ENCODE data around the gene AK9.
"Not testable (repeated sequence)": the region's sequence is repeated elsewhere in the genome, so short reads cannot be mapped to it uniquely, and the experiment has no call there.

AK9 gene

DNA sequence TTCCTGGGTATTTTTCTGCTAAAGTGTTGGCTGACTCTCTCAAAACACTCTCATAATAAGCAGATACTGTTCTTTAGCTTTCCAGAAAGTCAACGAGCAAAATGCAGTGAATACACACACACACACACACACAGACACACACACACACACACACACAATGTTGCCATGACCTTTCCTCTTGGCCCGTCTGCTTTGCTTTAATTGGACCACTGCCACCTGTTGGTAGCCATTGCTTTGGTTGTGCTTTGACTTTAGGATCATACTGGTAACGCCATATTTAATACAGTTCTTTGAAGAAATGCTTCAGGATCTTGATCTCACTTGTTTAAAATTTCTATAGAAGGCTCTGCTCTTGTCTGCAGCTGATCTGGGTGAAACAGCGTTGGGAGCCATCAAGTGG, 4.5 kb upstream of the AK9 start:
- DNase-seq, result no peak

DNA sequence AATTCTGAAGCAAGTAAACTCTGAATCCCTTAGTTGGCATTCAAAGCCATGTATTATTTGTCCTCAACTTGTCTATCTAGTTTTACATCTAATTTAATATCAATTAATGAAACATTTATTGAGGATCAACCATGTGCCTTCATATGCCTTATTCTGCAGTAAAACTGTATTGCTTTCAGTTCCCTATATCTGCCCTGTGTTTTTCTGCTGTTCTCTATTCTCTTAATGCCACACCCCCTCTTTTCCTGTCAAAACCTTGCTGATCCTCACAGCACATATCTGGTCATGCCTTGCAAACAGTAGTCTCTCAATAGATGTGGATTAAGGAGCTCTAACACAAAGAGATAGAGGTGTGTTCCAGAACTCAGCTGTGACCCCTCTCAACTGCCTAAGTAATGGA, 2.1 kb upstream of the AK9 start:
- DNase-seq, result no peak

DNA sequence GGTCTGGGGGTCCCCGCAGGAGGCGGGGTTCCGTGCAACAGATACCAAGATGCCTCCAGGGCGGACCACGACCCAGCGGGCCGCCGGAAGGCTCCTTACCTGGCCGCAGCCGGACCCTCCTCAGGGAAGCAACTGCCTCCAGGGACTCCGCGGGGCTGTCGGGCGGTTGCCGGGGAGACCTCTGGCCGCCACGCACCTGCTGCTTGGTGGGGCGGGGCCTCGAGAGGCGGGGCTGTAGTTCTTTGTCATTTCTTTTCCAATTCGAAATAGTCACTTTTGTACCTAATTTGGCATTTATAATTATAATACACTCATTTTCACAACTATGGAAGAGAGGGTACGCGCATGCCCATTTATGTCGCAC, 647 bp downstream of the AK9 start:
- DNase-seq, result no peak

DNA sequence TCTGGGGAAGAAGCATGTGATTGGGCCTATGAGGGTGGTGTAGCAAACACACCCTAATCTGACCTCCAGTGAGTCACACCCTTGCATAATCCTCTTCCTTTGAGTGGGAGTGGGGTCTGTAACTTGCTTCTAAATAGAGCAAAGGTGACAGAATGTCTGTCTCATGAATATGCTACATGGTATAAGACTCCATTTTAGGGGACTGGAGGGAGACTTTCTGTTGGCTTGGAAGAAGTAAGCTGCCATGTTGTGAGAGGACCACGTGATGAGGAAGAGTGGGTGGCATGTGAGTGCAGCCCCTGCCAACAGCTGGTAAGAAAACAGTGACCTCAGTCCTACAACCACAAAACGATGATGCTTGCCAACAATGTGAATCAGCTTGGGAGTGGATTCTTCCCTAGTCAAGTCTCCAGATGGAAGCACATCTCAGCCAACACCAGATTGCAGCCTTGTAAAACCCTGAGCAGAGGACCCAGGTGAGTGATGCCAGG, 3.7 kb downstream of the AK9 start:
- DNase-seq, result peak; percentile 88

DNA sequence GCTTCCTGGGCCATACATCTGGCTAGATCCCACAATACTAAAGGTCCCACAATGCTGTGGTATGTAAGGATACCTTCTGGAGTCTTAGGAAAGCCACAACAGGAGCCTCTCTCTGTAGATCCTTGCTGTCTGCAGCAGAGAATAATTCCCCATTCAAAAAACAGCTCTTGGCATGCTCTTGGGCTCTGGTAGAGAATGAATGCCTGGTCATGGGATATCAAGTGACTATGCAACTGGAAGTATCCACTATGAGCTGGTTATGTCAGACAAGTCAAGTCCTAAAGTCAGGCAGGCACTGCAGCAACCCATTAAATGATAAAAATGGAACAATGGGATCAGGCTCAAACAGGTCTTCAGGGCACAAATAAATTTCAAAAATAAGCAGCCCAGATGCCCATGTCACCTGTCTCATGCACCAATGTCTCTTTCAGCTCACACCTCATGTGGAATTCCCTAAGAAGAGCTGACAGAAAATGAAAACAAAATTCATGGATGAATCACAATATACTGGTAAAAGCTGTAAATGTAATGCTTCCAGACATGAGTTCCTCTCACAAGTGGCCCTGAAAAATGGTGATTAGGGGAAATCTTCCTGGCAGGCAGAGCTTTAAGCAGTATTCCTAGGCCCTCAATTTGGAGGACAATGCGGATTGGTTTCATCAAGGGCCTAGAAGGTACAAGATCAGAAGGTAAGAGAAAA, 4.3 kb downstream of the AK9 start:
- DNase-seq, result no peak

DNA sequence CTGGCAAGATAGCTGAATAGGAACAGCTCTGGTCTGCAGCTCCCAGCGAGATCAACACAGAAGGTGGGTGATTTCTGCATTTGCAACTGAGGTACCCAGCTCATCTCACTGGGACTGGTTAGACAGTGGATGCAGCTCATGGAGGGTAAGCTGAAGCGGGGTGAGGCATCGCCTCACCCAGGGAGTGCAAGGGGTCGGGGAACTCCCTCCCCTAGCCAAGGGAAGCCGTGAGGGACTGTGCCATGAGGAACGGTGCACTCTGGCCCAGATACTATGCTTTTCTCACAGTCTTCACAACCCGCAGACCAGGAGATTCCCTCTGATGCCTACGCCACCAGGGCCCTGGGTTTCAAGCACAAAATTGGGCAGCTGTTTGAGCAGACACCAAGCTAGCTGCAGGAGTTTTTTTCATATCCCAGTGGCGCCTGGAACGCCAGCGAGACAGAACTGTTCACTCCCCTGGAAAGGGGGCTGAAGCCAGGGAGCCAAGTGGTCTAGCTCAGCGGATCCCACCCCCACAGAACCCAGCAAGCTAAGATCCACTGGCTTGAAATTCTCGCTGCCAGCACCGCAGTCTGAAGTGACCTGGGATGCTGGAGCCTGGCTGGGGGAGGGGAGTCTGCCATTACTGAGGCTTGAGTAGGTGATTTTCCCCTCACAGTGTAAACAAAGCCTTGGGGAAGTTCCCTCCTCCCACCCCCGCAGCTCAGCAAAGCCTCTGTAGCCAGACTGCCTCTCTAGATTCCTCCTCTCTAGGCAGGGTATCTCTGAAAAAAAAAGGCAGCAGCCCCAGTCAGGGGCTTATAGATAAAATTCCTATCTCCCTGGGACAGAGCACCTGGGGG, 12.1 kb downstream of the AK9 start:
- DNase-seq, result not testable (repeated sequence)

DNA sequence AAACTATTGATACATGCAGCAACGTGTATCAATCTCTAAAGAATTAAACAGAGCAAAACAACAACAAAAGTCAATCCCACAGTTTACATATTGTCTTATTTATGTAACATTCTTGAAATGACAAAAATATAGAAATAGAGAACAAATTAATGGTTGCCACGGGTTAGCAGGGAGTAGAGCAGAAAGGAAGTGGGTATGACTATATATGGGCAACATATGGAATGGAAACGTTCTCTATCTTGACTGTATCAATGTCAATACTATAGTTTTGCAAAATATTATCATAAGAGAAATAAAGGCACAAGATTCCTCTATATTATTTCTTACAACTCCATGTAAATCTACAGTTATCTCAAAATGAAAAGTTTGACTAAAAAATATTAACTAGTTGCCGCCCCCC, 12.8 kb downstream of the AK9 start:
- DNase-seq, result no peak

DNA sequence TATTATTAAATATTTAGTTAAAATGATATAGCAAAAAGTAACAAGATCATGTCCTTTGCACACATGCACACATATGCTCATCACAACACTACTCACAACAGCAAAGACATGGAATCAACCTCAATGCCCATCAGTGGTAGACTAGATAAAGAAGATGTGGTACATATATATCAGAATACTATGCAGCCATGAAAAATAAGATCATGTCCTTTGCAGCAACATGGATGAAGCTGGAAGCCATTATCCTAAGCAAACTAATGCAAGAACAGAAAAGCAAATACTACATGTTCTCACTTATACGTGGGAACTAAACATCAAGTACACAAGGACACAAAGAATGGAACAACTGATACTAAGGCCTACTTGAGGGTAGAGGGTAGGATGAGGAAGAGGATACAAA, 14.3 kb downstream of the AK9 start:
- no peak for DNase-seq

DNA sequence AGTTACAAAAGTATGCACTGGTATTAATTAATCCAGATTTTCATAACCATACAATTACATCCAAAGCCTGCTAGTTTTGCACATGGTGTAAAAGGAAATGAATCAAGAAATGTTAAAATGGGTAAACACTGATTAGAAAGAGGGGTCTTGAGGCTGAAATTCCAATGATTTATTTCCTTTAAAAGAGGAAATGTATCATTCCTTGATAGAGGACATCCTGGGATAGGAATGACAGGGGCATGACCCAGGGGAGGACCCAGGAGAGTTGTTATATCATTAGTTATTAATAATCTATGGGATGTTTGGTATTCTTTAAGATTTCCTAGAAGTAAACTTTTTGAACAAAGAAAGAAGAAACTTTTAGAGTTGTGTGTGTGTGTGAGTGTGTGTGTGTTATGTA, 18.2 kb downstream of the AK9 start:
- DNase-seq, result no peak

DNA sequence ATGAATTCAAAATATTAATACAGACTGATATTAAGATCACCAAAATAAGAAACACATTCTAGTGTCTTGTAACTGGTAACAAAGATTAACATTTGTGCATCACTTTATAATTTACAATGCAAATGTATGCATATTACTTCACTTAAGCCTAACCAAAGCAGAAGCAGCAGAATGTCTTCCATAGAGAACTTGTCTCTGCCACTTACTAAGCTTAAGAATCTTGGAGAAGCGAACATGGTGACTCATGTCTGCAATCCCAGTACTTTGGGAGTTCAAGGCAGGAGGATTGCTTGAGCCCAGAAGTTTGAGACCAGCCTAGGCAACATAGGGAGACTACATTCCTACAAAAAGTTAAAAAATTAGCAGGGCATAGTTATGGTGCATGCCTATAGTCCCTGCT, 18.8 kb downstream of the AK9 start:
- peak; percentile 63 for DNase-seq

DNA sequence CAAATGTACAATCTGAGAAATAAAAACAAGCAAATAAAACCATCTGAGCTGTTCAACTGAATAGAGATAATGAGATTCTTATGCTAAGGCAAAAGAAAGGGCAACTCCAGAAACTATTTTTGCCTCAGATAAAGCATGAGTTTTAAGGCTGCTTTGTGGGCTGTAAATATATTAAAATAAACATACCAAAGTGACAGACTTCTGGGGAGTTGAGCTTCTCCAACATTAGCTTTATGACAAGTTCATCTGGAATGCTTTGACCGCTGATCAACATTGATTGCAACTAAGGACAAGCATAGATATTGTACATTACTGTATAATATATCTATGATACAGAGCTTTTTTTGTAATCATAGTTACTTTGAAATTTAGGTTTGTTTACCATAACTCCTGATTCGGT, 19.3 kb downstream of the AK9 start:
- DNase-seq, result peak; percentile 45

DNA sequence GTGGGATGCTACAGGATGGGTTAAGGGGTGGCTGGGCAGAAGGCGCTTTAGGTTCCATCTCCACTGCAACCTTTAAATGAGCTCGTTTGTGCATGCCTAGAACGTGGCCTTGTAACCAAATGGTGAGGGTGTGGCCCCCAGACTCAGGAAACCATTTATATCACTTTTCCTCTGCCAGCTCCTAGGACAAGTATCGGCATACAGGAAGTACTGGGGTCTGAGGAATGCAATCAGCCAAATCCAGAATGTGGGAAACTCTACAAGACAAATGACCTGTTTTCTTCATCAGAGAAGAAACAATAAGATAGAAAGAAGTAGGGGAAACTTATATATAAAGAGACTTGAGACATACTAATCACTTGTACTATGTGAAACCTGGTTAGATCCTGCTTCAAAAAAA, 21.2 kb downstream of the AK9 start:
- DNase-seq, result no peak

DNA sequence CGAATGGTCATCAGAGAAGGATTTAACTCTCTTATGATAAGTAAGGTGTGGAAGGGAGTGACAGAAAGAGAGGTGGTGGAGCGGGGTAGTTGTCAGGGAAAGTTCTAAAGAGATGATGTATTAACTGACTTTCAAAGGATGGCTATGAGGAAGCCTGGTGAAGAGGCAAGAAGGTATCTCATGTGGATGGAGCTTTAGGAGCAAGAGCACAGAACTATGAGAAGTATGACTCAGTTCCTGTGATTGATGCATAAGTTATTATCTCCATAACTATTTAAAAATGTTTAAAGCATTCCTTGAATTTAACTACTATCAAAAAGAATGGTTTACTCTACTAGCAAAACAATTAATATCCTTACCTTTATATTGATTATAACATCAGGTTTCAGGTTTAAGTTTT, 28.8 kb downstream of the AK9 start:
- DNase-seq, result peak; percentile 76

DNA sequence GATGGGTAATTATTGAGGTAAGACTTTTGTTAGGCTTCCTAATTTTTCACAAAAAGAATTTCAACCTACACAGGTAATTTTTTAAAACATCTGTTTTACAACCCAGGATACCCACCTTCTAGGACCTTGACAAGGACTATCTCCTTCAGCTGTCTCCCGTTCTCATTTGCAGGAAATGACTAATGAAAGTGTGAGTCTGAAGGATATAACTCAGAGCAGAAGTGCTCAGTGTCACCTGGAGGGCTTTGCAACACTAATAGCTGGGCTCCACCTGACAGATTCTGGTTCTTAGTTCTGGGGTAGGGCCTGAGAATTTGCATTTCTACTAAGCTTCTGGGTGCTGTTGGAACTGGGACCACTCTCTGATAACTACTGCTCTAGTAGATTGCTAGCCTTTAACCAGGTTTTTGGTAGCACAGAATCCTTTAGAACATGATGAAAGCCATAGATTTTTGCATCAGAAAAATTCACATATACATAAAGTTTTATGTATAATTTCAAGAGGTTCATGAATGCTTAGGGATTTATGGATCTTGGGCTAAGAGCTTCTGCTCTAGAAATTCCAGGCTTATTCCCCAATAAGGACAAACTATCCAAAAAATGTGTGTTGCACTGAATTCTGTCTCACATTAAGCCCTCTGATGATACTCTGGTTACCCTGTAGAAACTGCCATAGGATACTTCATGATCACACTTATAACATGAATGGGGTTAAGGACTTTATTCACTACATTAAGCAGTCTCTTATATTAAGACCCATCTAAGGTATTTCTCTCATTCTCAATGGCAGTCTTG, 30.3 kb downstream of the AK9 start:
- DNase-seq, result peak; percentile 35

DNA sequence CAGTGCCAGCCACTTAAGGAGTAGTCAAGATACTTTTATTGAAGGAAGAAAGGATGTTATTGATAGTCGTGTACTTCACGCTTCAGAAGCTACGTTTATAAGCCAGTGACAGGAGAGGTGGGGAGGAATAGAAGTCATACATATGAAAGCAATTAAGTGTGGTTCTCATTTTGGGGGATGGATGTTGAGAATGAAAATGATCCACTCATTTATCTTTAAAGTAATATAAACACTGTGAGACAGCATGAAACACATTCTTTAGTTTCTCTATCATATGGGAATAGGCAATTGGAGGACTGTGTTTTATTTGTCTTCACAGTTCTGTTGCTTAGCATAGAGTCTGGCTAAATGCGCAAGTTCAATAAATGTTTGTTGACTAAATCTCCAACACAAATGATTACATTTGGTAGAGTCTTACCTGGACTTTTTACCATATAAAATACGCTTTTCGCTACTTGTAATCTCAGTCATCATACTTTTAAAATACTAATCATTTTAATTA, 35.2 kb downstream of the AK9 start:
- DNase-seq, result no peak

DNA sequence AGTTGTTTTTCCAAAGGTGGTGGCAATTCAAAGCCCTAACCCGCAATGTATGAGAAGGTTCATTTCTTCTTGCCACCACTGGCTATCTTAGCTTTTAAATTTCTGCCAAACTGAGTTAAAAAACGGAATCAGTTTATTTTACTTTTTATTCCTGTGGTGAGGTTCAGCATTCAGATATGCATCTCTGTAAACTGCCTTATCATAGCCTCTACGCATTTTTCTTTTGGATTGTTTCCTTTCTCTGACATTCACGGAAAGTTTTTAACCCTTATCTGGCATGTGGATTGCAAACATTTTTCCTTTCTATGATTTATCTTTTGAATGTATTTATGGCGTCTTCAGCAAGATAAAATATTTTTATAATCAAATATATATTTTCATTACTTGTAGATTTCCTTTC, 37.7 kb downstream of the AK9 start:
- DNase-seq, result no peak

DNA sequence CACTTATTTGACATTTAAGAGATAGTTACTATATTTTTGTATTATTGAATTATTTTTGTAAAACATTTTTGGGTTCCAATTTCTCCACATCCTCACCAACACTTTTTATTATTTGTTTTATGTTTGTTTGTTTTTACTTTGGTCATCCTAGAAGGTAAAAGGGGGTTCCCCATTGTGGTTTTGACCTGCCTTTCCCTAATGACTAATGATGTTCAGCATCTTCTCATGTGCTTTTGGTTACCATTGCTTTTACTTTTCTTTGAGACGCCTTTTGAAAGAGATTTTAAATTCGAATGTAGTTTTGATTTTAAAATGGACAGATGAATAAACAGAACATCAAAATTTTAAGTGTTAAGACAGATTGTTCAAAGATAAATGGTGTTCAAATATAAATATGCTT, 46.9 kb downstream of the AK9 start:
- no peak for DNase-seq

DNA sequence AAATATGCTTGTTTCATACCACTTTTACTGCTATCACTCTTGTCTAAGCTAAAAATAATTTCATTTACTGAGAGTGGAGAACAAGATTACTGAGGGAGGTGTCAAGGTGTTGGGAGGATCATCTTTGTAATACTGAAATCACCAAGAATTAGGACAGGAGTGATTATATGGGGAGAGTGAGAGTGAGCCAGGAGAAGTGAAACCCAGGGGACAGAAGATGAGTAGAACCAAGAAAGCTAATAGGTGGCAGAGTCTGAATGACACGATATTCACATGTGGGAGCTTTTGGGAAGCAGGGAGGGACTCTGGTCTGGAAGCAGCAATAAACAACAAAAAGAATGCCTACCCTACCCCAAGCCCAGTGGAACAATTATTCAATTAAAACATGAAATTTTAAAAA, 58.6 kb downstream of the AK9 start:
- no peak for DNase-seq

DNA sequence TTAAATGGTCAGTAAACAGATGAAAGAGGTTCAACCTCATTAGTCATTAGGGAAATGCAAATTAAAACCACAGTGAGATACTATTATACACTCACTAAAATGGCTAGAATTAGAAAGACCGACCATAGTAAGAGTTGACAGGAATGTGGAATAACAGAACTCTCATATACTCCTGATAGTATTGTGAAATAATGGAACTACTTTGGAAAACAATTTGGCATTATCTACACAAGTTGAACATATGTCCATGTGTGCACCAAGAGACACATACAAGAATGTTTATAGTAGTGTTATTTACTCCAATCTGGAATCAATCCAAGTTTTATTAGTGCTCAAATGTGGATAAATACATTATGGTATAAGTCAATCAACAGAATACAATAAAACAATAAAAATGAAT, 59.6 kb downstream of the AK9 start:
- no peak for DNase-seq

DNA sequence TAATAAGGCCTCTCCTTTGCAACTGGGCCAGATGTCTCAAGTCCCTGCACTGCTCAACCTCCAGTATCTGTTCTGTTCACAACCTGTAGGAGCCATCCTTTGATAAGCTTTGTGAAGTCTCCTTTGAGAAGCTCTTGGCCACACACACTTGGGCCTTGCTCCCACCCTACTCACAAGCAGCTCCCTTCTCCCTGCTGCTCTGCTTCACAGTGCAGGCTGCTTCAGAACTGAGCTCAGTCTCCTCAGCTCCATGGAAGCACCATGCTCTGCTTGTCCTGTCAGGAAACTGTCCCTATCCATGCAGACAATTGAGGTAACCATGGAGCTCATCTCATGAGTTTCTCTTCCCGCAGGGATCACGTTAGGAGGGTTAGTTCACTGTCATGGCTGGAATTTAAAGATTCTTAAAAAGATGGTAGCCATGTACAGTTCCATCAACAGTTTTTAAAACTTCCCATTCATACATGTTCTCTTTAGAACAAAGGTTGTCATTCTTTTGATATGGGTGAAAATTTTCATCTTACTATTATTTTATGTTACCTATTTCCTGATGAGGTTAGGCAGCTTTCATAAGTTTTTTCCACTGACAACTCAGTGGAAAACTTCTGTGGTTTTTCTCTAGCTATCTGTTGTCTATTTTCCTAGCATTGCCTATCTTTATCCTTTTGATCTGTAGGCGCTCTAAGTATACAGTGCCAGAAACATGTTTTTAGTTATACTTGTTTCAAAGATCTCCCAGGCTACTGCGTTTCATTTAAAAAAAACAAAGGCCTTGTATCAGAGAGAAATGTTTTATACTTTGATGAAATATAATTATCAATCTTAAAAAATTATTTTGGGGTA, 62.6 kb downstream of the AK9 start:
- no peak for DNase-seq

DNA sequence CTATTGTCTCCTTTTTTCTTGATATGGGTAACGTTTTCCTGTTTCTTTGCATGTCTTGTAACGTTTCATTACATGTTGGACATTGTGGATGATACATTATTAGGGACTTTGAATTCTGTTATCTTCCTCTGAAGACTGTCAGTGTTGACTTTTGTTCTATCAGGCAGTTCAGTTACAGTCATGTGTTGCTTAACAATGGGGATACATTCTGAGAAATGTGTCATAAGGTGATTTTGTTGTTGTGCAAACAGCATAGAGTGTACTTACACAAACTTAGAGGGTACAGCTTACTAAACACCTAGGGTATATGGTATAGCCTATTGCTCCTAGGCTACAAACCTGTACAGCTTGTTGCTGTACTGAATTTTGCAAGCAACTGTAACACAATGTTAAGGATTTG, 64.7 kb downstream of the AK9 start:
- DNase-seq, result no peak

DNA sequence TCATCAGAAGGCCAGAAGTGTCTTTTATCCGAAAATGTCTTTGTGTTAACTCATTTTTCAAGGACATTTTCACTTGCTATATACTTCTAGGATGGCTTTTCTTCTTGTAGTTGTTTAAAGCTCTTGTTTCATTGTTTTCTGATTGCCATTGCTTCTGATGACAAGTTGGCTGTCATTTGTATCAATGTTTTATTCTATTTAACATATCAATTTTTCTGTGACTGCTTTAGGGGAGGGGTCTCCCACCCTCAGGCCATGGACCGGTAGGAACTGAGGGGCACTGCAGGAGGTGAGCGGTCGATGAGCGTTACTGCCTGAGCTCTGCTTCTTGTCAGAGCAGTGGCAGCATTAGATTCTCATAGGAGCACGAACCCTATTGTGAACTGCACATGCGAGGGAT, 65.8 kb downstream of the AK9 start:
- no peak for DNase-seq

DNA sequence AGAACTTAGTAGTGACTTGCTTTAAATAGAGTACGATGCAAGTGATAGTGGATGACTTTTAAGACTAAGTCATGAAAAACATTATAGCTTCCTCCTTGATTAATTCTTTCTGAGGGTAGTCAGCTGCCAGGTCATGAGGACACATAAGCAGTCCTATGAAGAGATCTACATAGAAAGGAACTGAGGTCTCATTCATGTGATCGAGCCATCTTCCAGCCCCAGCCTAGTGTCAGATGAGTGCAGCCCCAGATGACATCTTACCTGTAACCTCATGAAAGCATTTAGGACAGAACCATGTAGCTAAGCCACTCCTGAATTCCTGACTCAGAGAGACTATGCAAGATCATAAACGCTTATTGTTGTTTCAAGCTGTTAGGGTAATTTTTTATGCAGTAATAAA, 67.7 kb downstream of the AK9 start:
- no peak for DNase-seq
